DMS114 treated with DMSO at 0.1 percent for 48 hours (cell line): ENCODE data around the gene FUS.

Experiments used
- DNase-seq: peaks from one replicate; lab custom pipeline; 2025; ENCODE audit not compliant: unreplicated experiment; lab: John Stamatoyannopoulos, UW

The FUS gene

DNA sequence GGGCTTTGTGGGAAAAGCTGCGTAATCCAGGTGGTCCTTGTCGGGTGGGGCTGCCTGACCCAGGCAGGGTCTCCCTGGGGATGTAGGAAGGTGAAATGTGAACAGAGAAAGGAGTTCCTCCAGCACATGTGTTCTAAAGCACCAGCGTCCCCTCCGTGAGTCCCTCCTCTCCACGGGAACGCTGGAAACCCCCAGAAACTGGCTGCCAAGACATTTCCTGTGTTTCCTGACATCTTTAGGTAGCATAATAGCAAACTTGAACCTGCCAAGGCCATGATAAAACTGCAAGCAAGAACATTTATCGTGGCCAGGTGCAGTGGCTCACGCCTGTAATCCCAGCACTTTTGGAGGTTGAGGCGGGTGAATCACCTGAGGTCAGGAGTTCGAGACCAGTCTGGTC, 49.6 kb downstream of the FUS start:
- no peak for DNase-seq

DNA sequence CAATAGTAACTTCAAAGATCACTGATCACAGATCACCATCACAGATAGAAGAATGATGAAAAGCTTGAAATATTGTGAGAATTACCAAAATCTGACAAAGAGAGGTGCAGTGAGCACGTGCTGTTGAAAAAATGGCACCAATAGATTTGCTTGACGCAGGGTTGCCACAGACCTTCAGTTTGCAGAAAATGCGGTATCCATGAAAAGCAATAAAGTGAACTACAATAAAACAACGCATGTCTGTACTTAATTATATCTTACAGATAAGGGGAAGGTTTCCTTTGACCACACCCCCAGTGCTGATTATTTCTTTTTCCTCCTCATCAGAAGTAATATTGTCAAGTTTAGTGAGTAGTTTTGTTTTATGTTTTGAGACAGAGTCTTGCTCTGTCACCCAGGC, 58.1 kb downstream of the FUS start:
- DNase-seq, result no peak
